NOMO-1 (cell line): ENCODE measurements around the gene CLTA.
"Not testable (repeated sequence)": the region's sequence is repeated elsewhere in the genome, so short reads cannot be mapped to it uniquely, and the experiment has no call there.

Source experiments
- DNase-seq, 2 experiments: peaks; one replicate each; lab custom pipeline; 2025; ENCODE audit not compliant: unreplicated experiment in 2 of 2; lab: John Stamatoyannopoulos, UW

Gene CLTA

GRCh38 chr9:36180243-36180642 lies 10.5 kb upstream of the CLTA start:
- not testable (repeated sequence) for DNase-seq

GRCh38 chr9:36187414-36187813 lies 3.3 kb upstream of the CLTA start:
- no peak for DNase-seq

GRCh38 chr9:36188212-36188611 lies 2.5 kb upstream of the CLTA start:
- no peak for DNase-seq

GRCh38 chr9:36189976-36190375 lies 745 bp upstream of the CLTA start:
- no peak for DNase-seq

GRCh38 chr9:36191290-36191645 lies 547 bp downstream of the CLTA start:
- DNase-seq, result peak; percentile 19 to 58

DNA sequence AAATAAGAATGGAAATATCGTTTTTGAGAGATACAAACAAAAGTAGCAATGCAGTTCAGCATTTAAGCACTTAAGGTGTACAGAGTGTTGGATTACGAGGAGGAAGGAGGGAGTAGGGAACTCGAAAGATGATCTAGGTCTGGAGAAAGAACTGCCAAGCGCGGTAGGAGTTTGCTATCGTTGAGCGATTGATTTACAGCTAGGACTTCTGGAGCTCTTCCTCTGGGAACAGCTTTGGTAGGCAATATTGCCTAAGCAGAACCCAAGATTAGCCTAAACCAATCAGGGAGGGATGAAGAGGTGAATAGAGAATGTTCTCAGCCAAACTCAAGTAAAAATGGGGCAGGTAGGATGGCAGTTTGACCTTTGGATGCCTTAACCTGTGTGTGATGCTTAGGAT lies 965 bp downstream of the CLTA start:
- no peak for DNase-seq

DNA sequence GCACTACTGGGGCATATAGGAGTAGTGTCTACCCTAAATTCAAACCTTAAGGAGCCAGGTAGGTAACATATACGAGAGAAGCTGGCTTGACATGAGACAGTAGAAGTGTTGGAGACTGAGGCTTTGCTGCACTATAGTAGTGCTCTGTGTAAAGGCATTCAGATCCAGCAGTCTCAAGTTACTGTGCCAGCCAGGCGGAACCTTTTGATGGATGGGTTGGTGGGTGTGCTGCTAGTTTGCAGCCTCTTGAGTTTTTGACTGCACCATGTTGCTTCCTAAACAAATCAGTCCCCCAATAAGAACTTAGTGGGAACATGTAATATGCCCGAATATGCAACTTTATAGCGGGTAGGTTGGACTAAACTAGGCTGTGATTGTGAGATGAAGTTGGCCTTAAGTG lies 1.5 kb downstream of the CLTA start:
- DNase-seq, result no peak

GRCh38 chr9:36193023-36193422 lies 2.3 kb downstream of the CLTA start:
- no peak for DNase-seq

GRCh38 chr9:36194326-36195000 lies 3.7 kb downstream of the CLTA start:
- no peak for DNase-seq

DNA sequence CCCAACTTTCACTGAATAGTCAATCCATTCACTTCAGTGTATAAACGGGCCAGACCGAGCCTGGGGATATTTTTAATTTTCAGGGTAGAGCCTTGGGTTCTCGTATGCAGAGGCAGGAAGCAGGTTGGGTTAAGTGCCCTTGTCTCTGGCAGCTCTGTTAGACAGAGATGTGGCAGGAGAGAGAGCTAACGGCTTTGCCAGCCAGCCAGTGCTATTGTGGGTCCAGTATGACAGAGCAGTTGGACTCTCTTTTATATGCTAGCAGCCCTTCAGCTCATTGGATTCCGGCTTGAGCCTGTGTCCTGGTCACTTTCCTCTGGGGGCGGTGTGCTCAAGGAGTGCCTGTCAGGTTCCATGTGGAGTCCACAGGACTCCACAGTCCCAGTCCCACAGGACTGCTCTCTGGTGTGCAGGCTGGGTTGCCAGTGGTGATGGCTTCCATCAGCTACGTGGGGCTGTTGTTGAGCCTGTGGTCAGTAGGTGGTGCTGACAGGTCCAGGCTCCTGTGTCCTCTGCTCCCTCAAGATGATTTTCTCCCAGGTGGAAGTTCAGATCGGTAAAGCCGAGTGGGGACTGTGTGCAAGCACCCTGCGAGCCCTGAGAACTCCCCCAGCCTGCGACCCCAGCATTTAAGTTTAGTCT lies 14.3 kb downstream of the CLTA start:
- no peak for DNase-seq

DNA sequence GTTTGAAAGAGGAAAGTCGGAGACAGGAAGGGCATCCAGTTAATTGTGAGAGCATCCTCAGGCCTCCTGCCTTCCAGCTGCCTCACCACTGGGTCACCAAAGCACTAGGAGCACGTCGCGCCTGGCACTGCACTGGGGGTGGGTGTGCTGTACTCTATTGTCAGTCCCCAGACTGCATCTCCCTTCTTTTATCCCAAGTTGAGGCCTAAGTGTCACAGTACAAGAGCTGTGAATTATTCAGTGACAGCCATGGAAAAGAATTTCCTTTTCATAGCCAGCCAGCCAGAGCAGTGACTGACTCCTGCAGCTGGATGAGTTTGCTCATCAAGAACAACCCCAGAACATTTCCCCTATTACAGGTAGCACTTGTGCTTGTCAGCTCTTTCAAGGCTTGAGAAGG lies 16.3 kb downstream of the CLTA start:
- DNase-seq, result no peak

- DNase-seq, result no peak
Observed at GRCh38 chr9:36207546-36208012, 16.9 kb downstream of the CLTA start.

- DNase-seq, result no peak
Observed at GRCh38 chr9:36208521-36209253, 18.0 kb downstream of the CLTA start.

DNA sequence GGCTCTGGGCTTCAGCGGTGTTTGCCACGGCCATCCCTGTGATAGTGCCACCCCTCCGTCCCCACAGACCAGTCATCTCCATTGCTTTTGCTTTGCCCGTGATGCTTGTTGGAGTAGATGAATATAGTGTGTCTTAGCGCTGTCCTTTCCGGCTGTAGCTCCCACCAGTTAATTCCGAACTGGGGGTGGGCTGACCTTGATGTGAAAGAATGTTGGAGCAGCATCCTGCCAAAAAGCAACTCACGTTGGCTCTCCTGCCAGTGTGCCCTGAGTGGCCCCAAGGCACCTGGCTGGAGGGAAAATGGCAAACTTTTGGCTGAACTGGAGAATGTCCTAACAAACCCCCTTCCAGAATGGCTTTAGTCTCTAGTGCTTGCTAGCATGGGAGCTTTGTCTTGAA lies 20.0 kb downstream of the CLTA start:
- DNase-seq, result no peak

GRCh38 chr9:36211510-36211909 lies 20.8 kb downstream of the CLTA start:
- no peak for DNase-seq

DNA sequence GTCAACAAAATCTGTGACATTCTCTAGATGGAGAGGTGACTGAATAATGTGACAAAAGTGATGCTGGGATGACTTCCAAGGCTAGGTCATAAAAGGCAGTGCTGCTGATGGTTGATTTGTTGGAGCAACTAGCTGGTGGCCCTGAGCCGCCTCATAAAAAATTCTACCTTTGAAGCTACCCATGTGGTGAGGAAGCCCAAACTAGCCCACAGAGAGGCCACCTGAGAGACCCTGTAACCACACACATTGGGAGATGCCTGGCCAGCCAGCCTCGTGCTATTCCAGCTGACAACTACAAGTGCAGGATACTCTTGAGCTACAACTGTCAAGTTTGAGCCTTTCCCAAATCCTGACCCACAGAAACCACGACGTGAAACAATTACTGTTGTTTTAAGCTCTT lies 22.7 kb downstream of the CLTA start:
- no peak for DNase-seq

DNA sequence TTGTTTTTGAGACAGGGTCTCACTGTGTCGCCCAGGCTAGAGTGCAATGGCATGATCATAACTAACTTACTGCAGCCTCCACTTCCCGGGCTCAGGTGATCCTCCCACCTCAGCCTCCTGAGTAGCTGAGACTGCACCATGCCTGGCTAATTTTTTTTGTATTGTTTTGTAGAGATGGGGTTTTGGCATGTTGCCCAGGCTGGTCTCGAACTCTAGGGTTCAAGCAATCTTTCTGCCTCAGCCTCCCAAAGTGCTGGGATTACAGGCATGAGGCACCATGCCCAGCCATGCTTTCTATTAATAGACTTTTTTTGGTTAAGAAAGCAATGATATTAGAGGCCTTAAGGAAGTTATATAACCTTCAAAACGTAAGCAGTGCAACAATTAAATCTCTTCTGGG lies 23.3 kb downstream of the CLTA start:
- DNase-seq, result no peak

DNA sequence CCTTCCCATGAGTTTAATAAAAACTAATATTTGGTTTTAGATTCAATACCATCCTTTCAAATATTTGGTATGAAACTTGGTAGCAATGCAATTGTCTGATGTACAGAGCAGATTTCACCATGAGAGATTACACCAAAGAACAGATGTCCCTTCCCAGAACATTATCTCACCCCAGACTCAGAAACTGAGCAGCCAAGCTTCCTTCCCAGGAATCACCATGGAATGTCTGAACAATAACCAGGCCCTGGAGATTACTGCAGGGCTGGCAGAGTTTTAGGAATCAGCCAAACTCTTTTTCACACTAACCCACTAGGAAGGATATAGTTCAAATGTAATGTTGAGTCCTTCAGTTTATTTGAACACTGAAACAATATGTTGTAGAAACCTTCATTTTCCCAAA lies 23.9 kb downstream of the CLTA start:
- DNase-seq, result no peak

DNA sequence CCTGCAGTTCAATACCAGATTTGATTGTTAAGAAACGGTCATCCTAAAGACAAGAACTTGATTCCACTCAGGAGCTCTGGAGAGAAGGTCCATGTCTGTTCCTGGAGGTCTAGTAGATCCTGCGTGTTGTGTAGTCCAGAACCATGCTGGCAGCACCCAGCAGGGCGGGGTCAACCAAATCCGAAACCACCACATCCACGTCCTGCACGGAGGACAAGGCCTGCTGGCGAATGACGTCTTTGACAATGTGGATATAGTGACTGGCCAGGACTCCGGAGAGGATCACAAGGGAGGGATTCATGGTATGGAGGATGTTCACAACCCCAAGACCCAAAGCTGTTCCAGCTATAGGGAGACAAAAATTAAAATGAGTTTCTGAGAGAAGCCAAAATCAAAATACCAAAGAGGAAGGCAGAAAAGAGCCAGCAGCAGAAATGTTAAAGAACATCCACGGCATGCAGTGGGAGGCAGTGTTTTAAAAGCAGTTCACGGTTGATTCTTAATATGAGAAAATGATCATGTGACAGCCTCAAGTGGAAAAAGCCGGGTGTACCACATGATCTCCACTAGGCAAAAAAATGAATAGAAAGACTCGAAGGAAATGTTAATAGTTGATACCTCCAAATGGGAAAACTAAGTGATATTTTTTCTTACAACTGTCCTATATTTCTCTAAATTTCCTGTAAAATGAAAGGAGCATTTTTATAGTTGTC lies 26.7 kb downstream of the CLTA start:
- no peak for DNase-seq

DNA sequence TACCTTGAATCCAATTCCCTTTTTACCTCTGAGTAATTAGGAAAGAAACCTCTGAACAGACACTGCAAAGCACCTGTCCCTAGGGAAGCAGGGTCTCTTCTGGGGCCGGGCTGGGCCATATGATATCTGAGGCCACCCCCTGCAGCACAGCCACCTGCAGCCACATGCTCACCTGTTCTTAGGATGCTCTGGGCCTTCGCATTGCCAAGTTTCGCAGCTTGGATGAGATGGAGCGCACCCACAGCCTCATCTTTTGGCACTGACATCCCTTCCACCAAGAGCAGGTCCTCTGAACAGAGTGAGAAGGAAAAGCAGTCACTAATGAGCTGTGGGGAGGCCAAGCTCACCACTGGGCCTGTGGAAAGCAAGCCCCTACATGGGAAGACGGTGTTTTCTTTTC lies 27.3 kb downstream of the CLTA start:
- no peak for DNase-seq

GRCh38 chr9:36218411-36218901 lies 27.7 kb downstream of the CLTA start:
- no peak for DNase-seq
